AG04450 (cell line): ENCODE data around the gene TMEM53. TPM values are rescaled to one million over a fixed set of nuclear protein-coding genes. Genes with fewer than 3 reads are reported as not detected.

Experiments used
- CTCF ChIA-PET: fragments of 300-600, 350-600 bp; formaldehyde crosslinking; extraction: SDS; loops from one replicate; lab custom pipeline; 2022; ENCODE audit warnings: antibody characterized with exemption, inconsistent platforms; lab: Charles Lee
- POLR2A ChIA-PET: fragments of 350-600 bp; formaldehyde crosslinking; extraction: SDS; loops from one replicate; lab custom pipeline; 2021; ENCODE audit warnings: antibody characterized with exemption, inconsistent platforms; lab: Yijun Ruan, JAX
- DNase-seq: peaks from one replicate; pipeline ENCODE4 v3.0.0-alpha.2; 2011; ENCODE audit warnings: low read depth, low spot score
- H3K27ac ChIP-seq: one replicate; pipeline ENCODE4 v1.5.1; 2012; ENCODE audit warnings: low read depth, low read length, control low read depth
- H3K27me3 ChIP-seq: one replicate; pipeline ENCODE4 v1.6.0; 2012; ENCODE audit warnings: low read length; ENCODE audit not compliant: control insufficient read depth, insufficient read depth
- H3K4me3 ChIP-seq: 2 replicates; pipeline ENCODE4 v1.5.1; 2011; ENCODE audit warnings: mild to moderate bottlenecking, low read depth, low read length, control low read depth
- H3K9me3 ChIP-seq: 2 replicates; pipeline ENCODE4 v1.5.1; 2012; ENCODE audit warnings: low read length; ENCODE audit not compliant: control insufficient read depth, insufficient read depth
- CTCF ChIP-seq: IDR thresholded peaks from 2 replicates; pipeline ENCODE4 v1.5.1; 2011; ENCODE audit warnings: low read depth, low read length, control low read depth, inconsistent platforms
- polyA plus RNA-seq: library from polyadenylated mRNA; depleted of rRNA; stranded (reverse); fragments of >200 nt; gene quantifications from 2 replicates; pipeline ENCODE4 v1.2.3, GENCODE V29; 2011

Gene TMEM53
- polyA plus RNA-seq, 1 experiment = 4.4 TPM

GRCh38 chr1:44664730-44665370, 9.4 kb downstream of the TMEM53 start:
- Histone ChIP-seq H3K27ac (no peak overlapping the region), H3K4me3 (no peak overlapping the region), H3K9me3 (no peaks in the 10 kb centered on the region), H3K27me3 (no peaks in the 10 kb centered on the region)
- no peak for TF ChIP-seq CTCF
- ChIA-PET POLR2A (no interaction called here), CTCF (interaction anchor here (1.2 to 3.6 kb wide), 2 partner anchors 10 to 12 kb away, joined by 4 to 15 read pairs; no protein-coding TSS in a partner anchor)
- no peak for DNase-seq

GRCh38 chr1:44663417-44663816, 10.9 kb downstream of the TMEM53 start:
- Histone ChIP-seq H3K4me3 (no peak overlapping the region), H3K27me3 (no peaks in the 10 kb centered on the region), H3K9me3 (no peaks in the 10 kb centered on the region), H3K27ac (no peak overlapping the region)
- ChIA-PET CTCF (interaction anchor here (1.8 to 3.6 kb wide), 2 partner anchors 11 to 55 kb away, joined by 5 to 15 read pairs; no protein-coding TSS in a partner anchor), POLR2A (no interaction called here)
- DNase-seq = no peak
- no peak for TF ChIP-seq CTCF

- ChIA-PET POLR2A (no interaction called here), CTCF (interaction anchor here (1.8 to 3.6 kb wide), 2 partner anchors 10 to 54 kb away, joined by 5 to 15 read pairs; no protein-coding TSS in a partner anchor)
- Histone ChIP-seq H3K27ac (no peak overlapping the region), H3K9me3 (no peaks in the 10 kb centered on the region), H3K27me3 (no peaks in the 10 kb centered on the region), H3K4me3 (no peak overlapping the region)
- no peak for DNase-seq
- no peak for TF ChIP-seq CTCF
Observed at GRCh38 chr1:44662683-44663030, 11.6 kb downstream of the TMEM53 start.

- ChIA-PET POLR2A (no interaction called here), CTCF (interaction anchor here (1.8 to 3.6 kb wide), 2 partner anchors 10 to 53 kb away, joined by 5 to 15 read pairs; no protein-coding TSS in a partner anchor)
- no peak for DNase-seq
- no peaks in the 10 kb centered on the region for H3K27me3 ChIP-seq
- H3K9me3 ChIP-seq = no peaks in the 10 kb centered on the region
- TF ChIP-seq CTCF = no peak
- no peak overlapping the region for H3K27ac ChIP-seq
- H3K4me3 ChIP-seq = no peak overlapping the region
Observed at GRCh38 chr1:44661781-44662682, 12.2 kb downstream of the TMEM53 start.
